ENCODE results near the gene PPP1R12C.

Gene PPP1R12C

DNA sequence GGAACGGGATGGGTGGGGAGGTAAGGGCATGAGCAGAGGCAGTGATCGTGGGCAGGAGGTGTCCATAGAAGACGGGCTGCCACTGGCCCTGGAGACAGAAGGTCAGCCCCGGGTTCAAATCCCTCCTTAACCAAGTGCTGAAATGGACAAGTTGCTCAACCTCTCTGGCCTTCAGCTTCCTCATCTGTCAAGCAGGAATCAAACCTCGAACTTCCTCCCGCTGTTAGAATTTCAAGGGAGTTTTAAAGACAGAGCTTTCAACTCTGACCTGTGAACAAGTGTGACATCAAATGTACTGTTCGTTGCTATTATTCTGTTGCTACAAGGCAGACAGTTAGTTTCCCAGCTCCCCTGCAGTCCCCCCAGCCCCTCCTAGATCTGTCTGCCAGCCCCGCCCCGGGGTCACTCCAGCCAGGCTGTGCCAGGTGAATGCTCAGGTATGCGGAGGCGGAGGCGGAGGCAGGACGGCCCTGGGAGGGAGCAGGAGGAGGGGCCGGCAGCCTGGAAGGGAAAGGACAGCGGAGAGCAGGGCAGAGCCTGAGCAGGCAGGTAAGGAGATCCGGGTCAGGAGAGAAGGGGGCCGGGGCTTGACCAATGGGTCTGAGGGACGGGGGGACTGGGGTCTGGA lies 42.0 kb downstream of the PPP1R12C start, which contains the start of gene EPS8L1:
EPS8L1 (plus strand) TSS at position 499 of the 628 bp plus-strand sequence. CDS start 576 bp downstream, outside the sequence.
- TF ChIP-seq POLR2AphosphoS5 (IDR thresholded peaks at IDR 0.05; ENCODE audit: low read depth, low read length) (no peak), FOXP2 (optimal IDR thresholded peaks at IDR 0.05; ENCODE audit: borderline replicate concordance, extremely low read depth, extremely low read length, insufficient read depth) (no peak), TAF1 (IDR thresholded peaks at IDR 0.05; ENCODE audit: borderline replicate concordance, insufficient read depth, low read length) (no peak), SIN3A (IDR thresholded peaks at IDR 0.05; ENCODE audit: borderline replicate concordance, insufficient read depth, low read length) (no peak)
- TF ChIP-seq, protein P1, sequence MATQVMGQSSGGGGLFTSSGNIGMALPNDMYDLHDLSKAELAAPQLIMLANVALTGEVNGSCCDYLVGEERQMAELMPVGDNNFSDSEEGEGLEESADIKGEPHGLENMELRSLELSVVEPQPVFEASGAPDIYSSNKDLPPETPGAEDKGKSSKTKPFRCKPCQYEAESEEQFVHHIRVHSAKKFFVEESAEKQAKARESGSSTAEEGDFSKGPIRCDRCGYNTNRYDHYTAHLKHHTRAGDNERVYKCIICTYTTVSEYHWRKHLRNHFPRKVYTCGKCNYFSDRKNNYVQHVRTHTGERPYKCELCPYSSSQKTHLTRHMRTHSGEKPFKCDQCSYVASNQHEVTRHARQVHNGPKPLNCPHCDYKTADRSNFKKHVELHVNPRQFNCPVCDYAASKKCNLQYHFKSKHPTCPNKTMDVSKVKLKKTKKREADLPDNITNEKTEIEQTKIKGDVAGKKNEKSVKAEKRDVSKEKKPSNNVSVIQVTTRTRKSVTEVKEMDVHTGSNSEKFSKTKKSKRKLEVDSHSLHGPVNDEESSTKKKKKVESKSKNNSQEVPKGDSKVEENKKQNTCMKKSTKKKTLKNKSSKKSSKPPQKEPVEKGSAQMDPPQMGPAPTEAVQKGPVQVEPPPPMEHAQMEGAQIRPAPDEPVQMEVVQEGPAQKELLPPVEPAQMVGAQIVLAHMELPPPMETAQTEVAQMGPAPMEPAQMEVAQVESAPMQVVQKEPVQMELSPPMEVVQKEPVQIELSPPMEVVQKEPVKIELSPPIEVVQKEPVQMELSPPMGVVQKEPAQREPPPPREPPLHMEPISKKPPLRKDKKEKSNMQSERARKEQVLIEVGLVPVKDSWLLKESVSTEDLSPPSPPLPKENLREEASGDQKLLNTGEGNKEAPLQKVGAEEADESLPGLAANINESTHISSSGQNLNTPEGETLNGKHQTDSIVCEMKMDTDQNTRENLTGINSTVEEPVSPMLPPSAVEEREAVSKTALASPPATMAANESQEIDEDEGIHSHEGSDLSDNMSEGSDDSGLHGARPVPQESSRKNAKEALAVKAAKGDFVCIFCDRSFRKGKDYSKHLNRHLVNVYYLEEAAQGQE (IDR thresholded peaks at IDR 0.05; ENCODE audit: insufficient read depth in 1 of 2, low read depth in 2 of 2, low read length in 2 of 2), result no peak

DNA sequence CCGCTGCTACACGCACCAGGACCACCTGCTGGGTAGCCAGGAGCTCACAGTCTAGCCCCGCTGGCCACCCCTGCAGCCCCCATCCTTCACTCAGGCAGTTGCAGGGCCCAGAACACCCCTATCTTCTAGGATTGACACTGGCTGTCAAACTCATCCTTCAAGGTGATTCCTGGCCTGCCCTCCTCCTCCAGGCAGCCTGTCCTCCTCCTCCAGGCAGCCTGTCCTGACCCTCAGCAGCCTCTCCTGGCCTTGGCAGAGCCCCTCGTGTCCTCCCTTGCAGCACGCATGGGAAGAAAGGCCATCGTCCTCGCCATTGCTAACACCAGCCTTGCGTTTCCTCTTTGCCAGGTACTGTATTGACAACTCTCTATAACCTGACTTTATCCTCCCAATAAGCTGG lies 45.5 kb downstream of the PPP1R12C start:
- TF ChIP-seq FOXP2 (optimal IDR thresholded peaks at IDR 0.05; ENCODE audit: borderline replicate concordance, extremely low read depth, extremely low read length, insufficient read depth), result no peak
- TF ChIP-seq SIN3A (IDR thresholded peaks at IDR 0.05; ENCODE audit: borderline replicate concordance, insufficient read depth, low read length), result no peak
- TF ChIP-seq, protein P1 (IDR thresholded peaks at IDR 0.05; ENCODE audit: insufficient read depth in 1 of 2, low read depth in 2 of 2, low read length in 2 of 2), result no peak
- no peak for TF ChIP-seq POLR2AphosphoS5 (IDR thresholded peaks at IDR 0.05; ENCODE audit: low read depth, low read length)
- no peak for TF ChIP-seq TAF1 (IDR thresholded peaks at IDR 0.05; ENCODE audit: borderline replicate concordance, insufficient read depth, low read length)

DNA sequence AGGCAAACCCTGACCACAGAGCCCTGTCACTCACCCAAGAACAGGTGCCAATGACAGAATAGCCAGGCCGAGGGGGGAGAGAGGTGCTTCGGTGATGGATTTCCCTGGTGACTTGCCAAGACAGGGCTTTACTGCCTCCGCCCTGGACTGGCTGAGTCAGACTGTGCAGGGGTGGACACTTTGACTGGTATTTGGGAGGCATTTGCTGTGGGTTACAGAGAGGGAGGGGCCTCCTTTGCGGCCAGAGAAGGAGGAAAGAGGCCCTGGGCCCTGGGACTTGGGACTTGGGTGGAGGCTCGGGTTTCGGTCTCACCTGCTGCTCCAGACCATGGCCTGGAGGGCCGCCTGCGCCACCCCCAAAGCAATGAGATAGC lies 46.3 kb downstream of the PPP1R12C start:
- TF ChIP-seq TAF1 (IDR thresholded peaks at IDR 0.05; ENCODE audit: borderline replicate concordance, insufficient read depth, low read length), result no peak
- no peak for TF ChIP-seq FOXP2 (optimal IDR thresholded peaks at IDR 0.05; ENCODE audit: borderline replicate concordance, extremely low read depth, extremely low read length, insufficient read depth)
- TF ChIP-seq, protein P1 (IDR thresholded peaks at IDR 0.05; ENCODE audit: insufficient read depth in 1 of 2, low read depth in 2 of 2, low read length in 2 of 2), result no peak
- no peak for TF ChIP-seq SIN3A (IDR thresholded peaks at IDR 0.05; ENCODE audit: borderline replicate concordance, insufficient read depth, low read length)

DNA sequence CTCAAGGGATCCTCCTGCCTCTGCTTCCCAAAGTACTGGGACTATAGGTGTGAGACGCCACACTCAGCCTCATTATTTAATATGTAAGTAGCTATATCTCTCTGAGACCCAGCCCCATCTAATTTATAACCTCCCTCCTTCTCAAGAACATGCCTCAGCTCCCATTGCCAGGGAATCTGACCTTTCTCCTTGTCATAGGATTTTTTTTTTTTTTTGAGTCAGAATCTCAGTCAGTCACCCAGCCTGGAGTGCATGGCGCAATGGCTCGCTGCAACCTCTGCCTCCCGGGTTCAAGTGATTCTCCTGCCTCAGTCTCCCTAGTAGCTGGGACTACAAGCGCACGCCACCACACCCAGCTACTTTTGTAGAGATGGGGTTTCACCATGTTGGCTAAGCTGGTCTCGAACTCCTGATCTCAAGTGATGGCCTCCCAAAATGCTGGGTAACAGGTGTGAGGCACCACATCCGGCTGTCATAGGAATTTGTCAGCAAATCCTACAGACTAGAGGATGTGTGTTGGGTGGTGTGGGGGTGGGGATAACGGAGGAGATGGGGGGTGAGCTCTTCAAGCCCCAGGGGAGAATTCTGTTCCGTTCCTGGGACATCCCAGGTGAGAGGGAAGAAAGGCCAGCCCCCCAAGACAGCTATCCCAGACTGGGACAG lies 46.8 kb downstream of the PPP1R12C start:
- TF ChIP-seq FOXP2 (optimal IDR thresholded peaks at IDR 0.05; ENCODE audit: borderline replicate concordance, extremely low read depth, extremely low read length, insufficient read depth) (no peak), SIN3A (IDR thresholded peaks at IDR 0.05; ENCODE audit: borderline replicate concordance, insufficient read depth, low read length) (no peak), POLR2AphosphoS5 (IDR thresholded peaks at IDR 0.05; ENCODE audit: low read depth, low read length) (no peak), TAF1 (IDR thresholded peaks at IDR 0.05; ENCODE audit: borderline replicate concordance, insufficient read depth, low read length) (no peak)
- TF ChIP-seq, protein P1 (IDR thresholded peaks at IDR 0.05; ENCODE audit: insufficient read depth in 1 of 2, low read depth in 2 of 2, low read length in 2 of 2), result no peak
